ENCODE results near the gene CHRNA4. TPM values are rescaled to one million over a fixed set of nuclear protein-coding genes. Genes with fewer than 3 reads are reported as not detected.

The CHRNA4 gene
- total RNA-seq, 1 donor from 2014 or later, result not detected

DNA sequence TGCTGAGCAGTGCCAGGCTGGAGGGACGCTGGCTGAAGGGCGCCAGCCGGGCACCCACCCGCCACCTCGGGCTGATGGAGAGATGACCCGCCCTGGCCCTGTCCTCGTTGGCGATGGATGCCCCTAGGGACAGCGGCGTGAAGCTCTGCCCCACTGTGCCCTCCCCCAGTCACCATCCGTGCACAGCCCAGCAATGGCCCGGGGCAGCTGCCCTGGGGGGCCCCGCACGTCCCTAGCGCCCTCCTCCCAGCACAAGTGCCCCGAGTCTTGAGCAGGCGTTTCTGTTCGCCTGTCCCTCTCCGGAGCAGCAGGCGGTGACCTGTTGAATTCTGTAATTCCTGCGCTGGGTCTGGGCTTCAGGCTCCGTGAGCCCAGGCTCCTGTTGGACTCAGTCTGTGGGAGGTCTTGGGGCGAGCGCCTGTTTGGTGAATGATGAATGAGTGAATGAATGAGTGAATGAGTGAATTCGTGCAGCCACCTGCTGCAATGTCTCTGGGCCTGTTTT, 36.8 kb upstream of the CHRNA4 start:
- H3K36me3 Mint-ChIP-seq (ENCODE audit: unreplicated experiment), result no peaks in the 10 kb centered on the region
- H3K4me3 Mint-ChIP-seq (ENCODE audit: unreplicated experiment), result no peak overlapping the region
- H3K9me3 Mint-ChIP-seq (ENCODE audit: unreplicated experiment), result no peaks in the 10 kb centered on the region
- no peak for DNase-seq (ENCODE audit: extremely low spot score, unreplicated experiment)
- H3K27me3 Mint-ChIP-seq (ENCODE audit: unreplicated experiment), result no peaks in the 10 kb centered on the region
- no peaks in the 10 kb centered on the region for H3K4me1 Mint-ChIP-seq (ENCODE audit: unreplicated experiment)
- TF ChIP-seq, protein P1, sequence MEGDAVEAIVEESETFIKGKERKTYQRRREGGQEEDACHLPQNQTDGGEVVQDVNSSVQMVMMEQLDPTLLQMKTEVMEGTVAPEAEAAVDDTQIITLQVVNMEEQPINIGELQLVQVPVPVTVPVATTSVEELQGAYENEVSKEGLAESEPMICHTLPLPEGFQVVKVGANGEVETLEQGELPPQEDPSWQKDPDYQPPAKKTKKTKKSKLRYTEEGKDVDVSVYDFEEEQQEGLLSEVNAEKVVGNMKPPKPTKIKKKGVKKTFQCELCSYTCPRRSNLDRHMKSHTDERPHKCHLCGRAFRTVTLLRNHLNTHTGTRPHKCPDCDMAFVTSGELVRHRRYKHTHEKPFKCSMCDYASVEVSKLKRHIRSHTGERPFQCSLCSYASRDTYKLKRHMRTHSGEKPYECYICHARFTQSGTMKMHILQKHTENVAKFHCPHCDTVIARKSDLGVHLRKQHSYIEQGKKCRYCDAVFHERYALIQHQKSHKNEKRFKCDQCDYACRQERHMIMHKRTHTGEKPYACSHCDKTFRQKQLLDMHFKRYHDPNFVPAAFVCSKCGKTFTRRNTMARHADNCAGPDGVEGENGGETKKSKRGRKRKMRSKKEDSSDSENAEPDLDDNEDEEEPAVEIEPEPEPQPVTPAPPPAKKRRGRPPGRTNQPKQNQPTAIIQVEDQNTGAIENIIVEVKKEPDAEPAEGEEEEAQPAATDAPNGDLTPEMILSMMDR (IDR thresholded peaks at IDR 0.05), result no peak
- H3K27ac Mint-ChIP-seq (ENCODE audit: unreplicated experiment), result no peak overlapping the region

DNA sequence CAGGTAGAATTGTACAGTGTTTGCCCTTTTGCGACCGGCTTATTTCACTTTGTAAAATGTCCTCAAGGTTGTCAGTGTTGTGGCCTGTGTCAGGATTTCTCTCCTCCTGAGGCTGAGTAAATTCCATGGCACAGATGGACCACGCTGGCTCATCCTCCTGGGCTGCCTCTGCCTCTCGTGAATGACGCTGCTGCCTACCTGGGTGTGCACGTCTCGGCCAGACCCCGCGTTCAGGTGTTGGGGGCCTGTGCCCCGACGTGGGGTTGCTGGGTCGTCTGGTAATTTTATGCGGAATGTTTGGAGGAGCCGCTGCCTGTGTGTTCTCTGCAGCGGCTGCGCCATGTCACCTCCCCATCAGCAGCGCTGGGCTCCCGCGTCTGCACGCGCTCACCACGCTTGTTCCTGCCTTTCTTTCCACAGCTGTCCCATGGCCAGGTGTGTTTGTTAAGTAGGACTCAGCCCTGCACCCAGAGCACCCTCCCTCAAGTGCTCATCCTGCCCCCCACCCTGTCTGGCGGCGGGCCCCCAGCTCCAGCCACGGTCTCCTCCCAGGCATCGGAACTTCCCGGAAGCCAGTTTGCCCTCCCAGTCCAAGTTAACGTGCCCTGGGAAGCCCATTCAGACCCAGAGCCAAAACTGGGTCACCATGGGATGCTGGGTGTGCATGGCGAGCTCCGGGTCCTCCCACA, 36.1 kb upstream of the CHRNA4 start:
- H3K27ac Mint-ChIP-seq (ENCODE audit: unreplicated experiment), result no peak overlapping the region
- TF ChIP-seq, protein P1 (IDR thresholded peaks at IDR 0.05), result no peak
- H3K4me3 Mint-ChIP-seq (ENCODE audit: unreplicated experiment), result no peak overlapping the region
- H3K4me1 Mint-ChIP-seq (ENCODE audit: unreplicated experiment), result no peaks in the 10 kb centered on the region
- DNase-seq (ENCODE audit: extremely low spot score, unreplicated experiment), result no peak
- no peaks in the 10 kb centered on the region for H3K36me3 Mint-ChIP-seq (ENCODE audit: unreplicated experiment)
- H3K27me3 Mint-ChIP-seq (ENCODE audit: unreplicated experiment), result no peaks in the 10 kb centered on the region
- no peaks in the 10 kb centered on the region for H3K9me3 Mint-ChIP-seq (ENCODE audit: unreplicated experiment)

DNA sequence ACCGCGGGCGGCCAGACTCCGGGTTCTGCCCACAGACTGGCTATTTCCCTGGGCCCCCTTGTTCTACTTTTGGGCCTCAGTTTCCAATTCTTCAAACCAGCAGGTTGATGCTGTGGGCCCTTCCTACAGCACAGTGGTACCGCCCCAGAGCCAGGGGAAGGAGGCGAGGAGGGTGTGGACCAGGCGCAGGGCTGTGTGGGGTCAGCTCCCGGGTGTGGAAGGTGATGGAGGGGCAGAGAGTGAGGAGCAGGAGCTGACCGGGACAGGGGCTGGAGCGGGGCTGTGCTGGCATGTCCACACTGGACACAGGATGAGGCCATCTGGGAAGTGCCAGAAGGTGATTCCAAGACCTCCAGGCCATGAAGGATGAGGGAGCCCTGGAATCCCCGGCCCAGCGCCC, 35.2 kb upstream of the CHRNA4 start:
- no peaks in the 10 kb centered on the region for H3K27me3 Mint-ChIP-seq (ENCODE audit: unreplicated experiment)
- no peak overlapping the region for H3K27ac Mint-ChIP-seq (ENCODE audit: unreplicated experiment)
- H3K4me1 Mint-ChIP-seq (ENCODE audit: unreplicated experiment), result no peaks in the 10 kb centered on the region
- no peaks in the 10 kb centered on the region for H3K36me3 Mint-ChIP-seq (ENCODE audit: unreplicated experiment)
- no peak overlapping the region for H3K4me3 Mint-ChIP-seq (ENCODE audit: unreplicated experiment)
- TF ChIP-seq, protein P1 (IDR thresholded peaks at IDR 0.05), result no peak
- no peak for DNase-seq (ENCODE audit: extremely low spot score, unreplicated experiment)
- no peaks in the 10 kb centered on the region for H3K9me3 Mint-ChIP-seq (ENCODE audit: unreplicated experiment)

DNA sequence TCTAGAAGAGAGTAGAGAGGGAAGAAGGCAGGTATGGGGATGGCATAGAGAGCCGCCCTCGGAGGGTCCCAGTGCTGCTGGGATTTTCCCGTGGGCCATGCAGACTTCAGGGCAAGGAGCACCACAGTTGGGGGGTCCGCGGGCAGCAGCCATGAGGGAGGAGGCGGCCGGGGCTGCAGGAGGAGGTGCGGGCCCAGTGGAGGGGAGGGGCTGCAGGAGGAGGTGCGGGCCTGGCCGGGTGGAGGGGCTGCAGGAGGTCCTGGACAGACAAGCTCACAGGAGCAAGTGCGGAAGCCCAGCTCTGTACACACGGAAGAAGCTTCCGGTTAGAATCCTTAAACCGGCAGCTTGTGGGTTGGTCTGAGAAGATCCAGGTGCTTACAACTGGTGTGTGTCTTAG, 34.6 kb upstream of the CHRNA4 start:
- H3K27ac Mint-ChIP-seq (ENCODE audit: unreplicated experiment), result no peak overlapping the region
- H3K9me3 Mint-ChIP-seq (ENCODE audit: unreplicated experiment), result no peaks in the 10 kb centered on the region
- H3K4me1 Mint-ChIP-seq (ENCODE audit: unreplicated experiment), result no peaks in the 10 kb centered on the region
- TF ChIP-seq, protein P1 (IDR thresholded peaks at IDR 0.05), result no peak
- no peak overlapping the region for H3K4me3 Mint-ChIP-seq (ENCODE audit: unreplicated experiment)
- DNase-seq (ENCODE audit: extremely low spot score, unreplicated experiment), result no peak
- H3K36me3 Mint-ChIP-seq (ENCODE audit: unreplicated experiment), result no peaks in the 10 kb centered on the region
- no peaks in the 10 kb centered on the region for H3K27me3 Mint-ChIP-seq (ENCODE audit: unreplicated experiment)

DNA sequence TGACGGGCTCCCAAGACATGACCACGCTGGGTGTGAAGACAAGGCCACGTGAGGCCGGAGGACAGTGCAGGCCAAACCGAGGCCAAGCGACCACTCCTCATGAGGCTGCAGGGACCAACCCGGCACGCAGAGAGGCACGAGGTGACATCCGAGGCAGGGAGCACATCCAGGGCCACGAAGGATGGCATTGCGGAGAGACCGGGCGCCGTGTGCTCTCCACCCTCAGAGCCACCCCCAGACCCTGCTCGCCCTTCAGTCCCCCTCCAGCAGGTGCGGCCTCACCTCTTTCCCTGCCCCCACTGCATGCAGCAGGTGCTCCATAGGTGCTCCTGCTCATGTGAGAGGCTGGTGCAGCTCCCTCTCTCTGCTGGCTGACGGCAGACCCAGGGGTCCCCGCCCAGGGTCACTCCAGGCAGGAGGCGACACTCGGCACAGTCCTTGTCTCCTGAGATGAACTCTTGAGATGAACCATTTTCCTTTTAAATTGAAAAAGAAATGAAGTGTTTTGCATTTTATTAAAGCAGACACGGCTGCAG, 33.8 kb upstream of the CHRNA4 start:
- H3K36me3 Mint-ChIP-seq (ENCODE audit: unreplicated experiment), result no peaks in the 10 kb centered on the region
- DNase-seq (ENCODE audit: extremely low spot score, unreplicated experiment), result no peak
- TF ChIP-seq, protein P1 (IDR thresholded peaks at IDR 0.05), result no peak
- H3K27ac Mint-ChIP-seq (ENCODE audit: unreplicated experiment), result no peak overlapping the region
- no peaks in the 10 kb centered on the region for H3K4me1 Mint-ChIP-seq (ENCODE audit: unreplicated experiment)
- H3K27me3 Mint-ChIP-seq (ENCODE audit: unreplicated experiment), result no peaks in the 10 kb centered on the region
- H3K4me3 Mint-ChIP-seq (ENCODE audit: unreplicated experiment), result no peak overlapping the region
- peaks cover 2% of the 10 kb centered on the region for H3K9me3 Mint-ChIP-seq (ENCODE audit: unreplicated experiment)
